ENCODE measurements around the gene CCHCR1. TPM values are rescaled to one million over a fixed set of nuclear protein-coding genes. Genes with fewer than 3 reads are reported as not detected.

CCHCR1 gene
- total and polyA plus RNA-seq, 2 of the 8 experiments (the other 6 are each of a cell fraction or from before 2014, with no cell fraction given): 20.9 to 38.0 TPM

DNA sequence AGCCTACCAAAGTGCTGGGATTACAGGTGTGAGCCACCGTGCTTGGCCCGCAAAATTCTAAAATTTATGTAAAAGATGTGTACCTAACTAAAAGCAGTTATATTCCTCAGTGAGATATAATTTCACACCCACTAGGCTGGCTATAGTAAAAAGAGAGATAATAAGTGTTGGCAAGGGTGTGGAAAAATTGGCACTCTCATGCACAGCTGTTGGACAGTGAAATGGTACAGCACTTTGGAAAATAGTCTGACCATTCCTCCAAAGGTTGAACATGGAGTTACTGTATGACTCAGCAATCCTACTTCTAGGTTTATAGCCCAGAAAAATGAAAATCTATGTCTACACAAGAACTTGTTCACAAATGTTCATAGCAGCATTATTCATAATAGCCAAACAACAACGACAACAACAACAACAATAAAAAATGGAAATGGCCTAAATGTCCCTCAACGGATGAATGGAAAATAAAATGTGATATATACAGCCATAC lies 59.1 kb downstream of the CCHCR1 start:
- ChIA-PET POLR2A (ENCODE audit: partially characterized antibody) (no interaction called here), CTCF (ENCODE audit: partially characterized antibody) (interaction anchor here (1.2 to 1.6 kb wide), 2 partner anchors 11 to 19 kb away, joined by 3 to 4 read pairs; no protein-coding TSS in a partner anchor)
- Histone ChIP-seq H3K4ac (replicated peaks; ENCODE audit: insufficient read length, low read depth, low read length) (no peak overlapping the region), H3K14ac (ENCODE audit: insufficient read length) (no peak overlapping the region), H3K4me3 (ENCODE audit: extremely low read depth in 1 of 4, insufficient read depth in 2 of 4, low read depth in 3 of 4, low read length in 4 of 4) (no peak overlapping the region), H2AK5ac (ENCODE audit: low read depth, low read length) (no peak overlapping the region), H3K56ac (replicated peaks; ENCODE audit: insufficient read length, low read depth, low read length) (no peak overlapping the region), H2BK15ac (ENCODE audit: low read length) (no peak overlapping the region), H3K27me3 (replicated peaks in 1 of 4; ENCODE audit: control insufficient read depth in 3 of 4, extremely low read depth in 1 of 4, insufficient read depth in 3 of 4, low read length in 3 of 4) (no peaks in the 10 kb centered on the region), H3K79me1 (ENCODE audit: low read depth, low read length) (no peaks in the 10 kb centered on the region), H3K9ac (replicated peaks in 1 of 4; ENCODE audit: extremely low read depth in 1 of 4, low read depth in 3 of 4, low read length in 3 of 4) (no peak overlapping the region), H3K4me2 (ENCODE audit: insufficient read depth in 1 of 2, low read depth in 2 of 2, low read length in 2 of 2) (no peak overlapping the region), H4K20me1 (replicated peaks in 1 of 2; ENCODE audit: control insufficient read depth in 1 of 2, insufficient read depth in 2 of 2, low read length in 2 of 2) (no peaks in the 10 kb centered on the region), H4K91ac (replicated peaks; ENCODE audit: insufficient read length, low read length) (no peak overlapping the region), H3K9me3 (ENCODE audit: insufficient read depth in 2 of 2, low read depth in 1 of 2, low read length in 1 of 2) (no peaks in the 10 kb centered on the region), H3K18ac (ENCODE audit: extremely low read depth, low read length) (no peak overlapping the region), H3K36me3 (ENCODE audit: control insufficient read depth in 2 of 4, insufficient read depth in 4 of 4, low read length in 3 of 4) (no peaks in the 10 kb centered on the region), H2BK5ac (ENCODE audit: low read depth, low read length) (no peak overlapping the region), H3K4me1 (replicated peaks in 1 of 4; ENCODE audit: control insufficient read depth in 3 of 4, insufficient read depth in 4 of 4, low read length in 3 of 4) (peaks cover 0 to 3% (median 0%) of the 10 kb centered on the region in 4 experiments; a peak in 1 of 7 replicates), H2BK20ac (ENCODE audit: low read length) (no peak overlapping the region), H4K5ac (ENCODE audit: insufficient read length, low read depth, low read length) (no peak overlapping the region), H2BK120ac (replicated peaks; ENCODE audit: low read depth, low read length) (no peak overlapping the region), H2BK12ac (ENCODE audit: low read depth, low read length) (no peak overlapping the region), H3K23me2 (ENCODE audit: low read depth, low read length) (no peaks in the 10 kb centered on the region), H3K27ac (ENCODE audit: low read depth, low read length) (no peak overlapping the region), H2AFZ (ENCODE audit: low read length) (no peak overlapping the region), H3K23ac (ENCODE audit: insufficient read length) (no peak overlapping the region), H4K8ac (ENCODE audit: extremely low read depth, insufficient read depth, low read length) (no peak overlapping the region), H3K79me2 (ENCODE audit: control insufficient read depth in 1 of 2, insufficient read depth in 2 of 2, low read length in 2 of 2) (no peaks in the 10 kb centered on the region)
- DNase-seq (ENCODE audit: low read depth in 1 of 2, low spot score in 2 of 2): no peak
- 91% methylated on average over 4 of the region's 4 CpGs; no CpG with 5 or more reads in 1 of the 2 experiments for WGBS, 2 experiments (ENCODE audit: extremely low coverage in 1 of 2, insufficient coverage in 1 of 2, insufficient read length in 1 of 2, insufficient replicate concordance in 2 of 2, low coverage in 1 of 2, low lambda C conversion rate in 2 of 2, missing lambda C conversion rate in 1 of 2)
- FAIRE-seq: no peak
- TF ChIP-seq SRF (IDR thresholded peaks at IDR 0.05; ENCODE audit: low read depth, low read length) (no peak), E2F6 (IDR thresholded peaks at IDR 0.05) (no peak), JUND (IDR thresholded peaks at IDR 0.05; ENCODE audit: low read length) (no peak), MAFK (IDR thresholded peaks at IDR 0.05; ENCODE audit: low read depth, low read length) (no peak), RNF2 (IDR thresholded peaks at IDR 0.05; ENCODE audit: borderline replicate concordance, low read depth, low read length, missing control alignments, poor library complexity, severe bottlenecking) (no peak), HDAC2 (IDR thresholded peaks at IDR 0.05; ENCODE audit: borderline replicate concordance in 1 of 2, low read depth in 2 of 2, low read length in 2 of 2) (no peak), TAF7 (optimal IDR thresholded peaks at IDR 0.05; ENCODE audit: borderline replicate concordance, low read depth, low read length) (no peak), TBP (IDR thresholded peaks at IDR 0.05; ENCODE audit: low read depth, low read length) (no peak), FOSL1 (IDR thresholded peaks at IDR 0.05; ENCODE audit: insufficient read depth, low read depth, low read length) (no peak), ZNF274 (IDR thresholded peaks at IDR 0.05; ENCODE audit: borderline replicate concordance, extremely low read depth, low read length) (no peak), NRF1 (IDR thresholded peaks at IDR 0.05; ENCODE audit: low read depth, low read length) (no peak), KDM1A (IDR thresholded peaks at IDR 0.05; ENCODE audit: borderline replicate concordance, low read length) (no peak)
- TF ChIP-seq, protein P1, sequence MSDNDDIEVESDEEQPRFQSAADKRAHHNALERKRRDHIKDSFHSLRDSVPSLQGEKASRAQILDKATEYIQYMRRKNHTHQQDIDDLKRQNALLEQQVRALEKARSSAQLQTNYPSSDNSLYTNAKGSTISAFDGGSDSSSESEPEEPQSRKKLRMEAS (IDR thresholded peaks at IDR 0.05): no peak
